Tibial nerve (tissue), 4 donors: ENCODE results near the gene DTX4.

ENCODE experiments used
- CTCF ChIP-seq, 5 experiments: fragments of 200-600 bp in 3 of 5; fragments of 450-650 bp in 2 of 5; sonication (generic) in 3 of 5; IDR thresholded peaks; one replicate each; pipeline ENCODE4 v1.5.1; 2016 to 2019; ENCODE audit warnings: antibody characterized with exemption in 5 of 5, mild to moderate bottlenecking in 3 of 5, moderate library complexity in 2 of 5
- EP300 ChIP-seq, 2 donors: sonication (generic); formaldehyde crosslinking; IDR thresholded peaks; one replicate each; pipeline ENCODE4 v1.6.1; 2017; ENCODE audit warnings: antibody characterized with exemption in 2 of 2, mild to moderate bottlenecking in 1 of 2
- POLR2A ChIP-seq, 2 donors: fragments of 450-650 bp; IDR thresholded peaks; one replicate each; pipeline ENCODE4 v1.6.1; 2017; ENCODE audit warnings: antibody characterized with exemption in 2 of 2, mild to moderate bottlenecking in 2 of 2, moderate library complexity in 2 of 2

GRCh38 chr11:59185386-59185945, 13.5 kb downstream of the DTX4 start:
- no peak for TF ChIP-seq CTCF (IDR thresholded peaks at IDR 0.05)
- no peak for TF ChIP-seq POLR2A (IDR thresholded peaks at IDR 0.05)
- no peak for TF ChIP-seq EP300 (IDR thresholded peaks at IDR 0.05)
